Natural killer cell (primary cell): Measurements from ENCODE around the gene GRM4. TPM values are rescaled to one million over a fixed set of nuclear protein-coding genes. Genes with fewer than 3 reads are reported as not detected.

Experiments
- ATAC-seq, 3 donors: fragments of 150-1000 bp in 2 of 3; fragments of 200-7000 bp in 1 of 3; cut with Tn5 transposase; 1 replicate in 1 of 3; 2 replicates in 2 of 3; pipeline ENCODE4 v1.10.0; 2021; ENCODE audit warnings: mild to moderate bottlenecking in 2 of 3, moderate library complexity in 2 of 3
- DNase-seq, 2 donors: peaks; one replicate each; pipeline versions ENCODE4 v3.0.0 to v3.0.0-alpha.2; 2013 to 2021; ENCODE audit warnings: mixed read lengths in 1 of 2
- H3K27ac ChIP-seq: one replicate; pipeline ENCODE4 v1.5.1; 2013; ENCODE audit warnings: mild to moderate bottlenecking, low read length
- H3K27me3 ChIP-seq: one replicate; pipeline ENCODE4 v1.6.1; 2013; ENCODE audit warnings: low read length; ENCODE audit not compliant: control insufficient read depth, insufficient read depth
- H3K36me3 ChIP-seq: one replicate; pipeline ENCODE4 v1.6.1; 2013; ENCODE audit warnings: low read length; ENCODE audit not compliant: control insufficient read depth, insufficient read depth
- H3K4me1 ChIP-seq: one replicate; pipeline ENCODE4 v1.6.1; 2013; ENCODE audit warnings: low read length; ENCODE audit not compliant: control insufficient read depth, insufficient read depth
- H3K4me3 ChIP-seq: one replicate; pipeline ENCODE4 v1.5.1; 2013; ENCODE audit warnings: low read length
- H3K9me3 ChIP-seq: one replicate; pipeline ENCODE4 v1.6.1; 2013; ENCODE audit warnings: low read length; ENCODE audit not compliant: control insufficient read depth, insufficient read depth
- H3K27ac Mint-ChIP-seq, 2 donors: one replicate each; pipeline ENCODE4 v1.8.0; 2022; ENCODE audit warnings: mild to moderate bottlenecking in 2 of 2, mixed read lengths in 2 of 2, moderate library complexity in 1 of 2
- H3K27me3 Mint-ChIP-seq, 2 donors: one replicate each; pipeline ENCODE4 v1.8.0; 2022; ENCODE audit warnings: low read depth in 2 of 2, mixed read lengths in 2 of 2
- H3K36me3 Mint-ChIP-seq: one replicate; pipeline ENCODE4 v1.8.0; 2022; ENCODE audit warnings: mixed read lengths
- H3K4me1 Mint-ChIP-seq, 2 donors: one replicate each; pipeline ENCODE4 v1.8.0; 2022; ENCODE audit warnings: mixed read lengths in 2 of 2
- H3K4me3 Mint-ChIP-seq: one replicate; pipeline ENCODE4 v1.8.0; 2022; ENCODE audit warnings: mild to moderate bottlenecking, moderate library complexity, mixed read lengths
- H3K9me3 Mint-ChIP-seq, 2 donors: one replicate each; pipeline ENCODE4 v1.8.0; 2022; ENCODE audit warnings: mixed read lengths in 2 of 2
- CTCF ChIP-seq: fragments of 200-600 bp; IDR thresholded peaks from one replicate; pipeline ENCODE4 v1.8.0; 2022; ENCODE audit warnings: antibody characterized with exemption
- WGBS: methylation state at CpG from one replicate; pipeline ENCODE4 v1.1.7; 2013; ENCODE audit warnings: missing lambda C conversion rate; ENCODE audit not compliant: insufficient coverage; 5-methylcytosine and 5-hydroxymethylcytosine counted together
- intact Hi-C: fragments of 100-400 bp; cut with micrococcal nuclease; formaldehyde crosslinking; loops from one replicate; pipeline ENCODE4 v1.14.2; 2022
- total RNA-seq, 4 donors: library from RNA; stranded (reverse); fragments of 120-200 nt in 1 of 4; gene quantifications; one replicate each; pipeline versions ENCODE4 v1.2.3 to v1.2.4, GENCODE V29; 2013 to 2022

Gene GRM4
- total RNA-seq, 3 donors from 2014 or later (not counting 1 experiment from before 2014, with no cell fraction given), result not detected

DNA sequence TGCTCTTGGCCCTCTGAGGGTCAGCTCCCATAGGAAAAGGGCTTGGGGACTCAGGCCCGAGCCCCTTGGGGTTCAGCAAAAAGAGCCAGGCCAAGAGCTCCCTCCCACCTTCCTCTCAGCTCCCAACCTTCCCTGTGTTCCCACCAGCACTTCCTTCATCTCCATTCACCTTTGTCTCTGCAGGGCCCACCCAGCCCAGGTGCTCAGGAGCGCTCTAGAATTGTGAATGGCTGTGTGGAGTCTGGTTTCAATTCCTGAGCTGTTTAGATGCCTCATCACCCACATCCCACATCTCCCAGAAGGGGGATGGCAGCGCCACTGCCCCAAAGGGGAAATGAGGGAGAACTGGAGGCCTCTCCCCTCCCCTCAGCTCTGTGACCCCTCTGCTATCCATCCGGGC lies 7.7 kb downstream of the GRM4 start:
- Histone ChIP-seq H3K27ac (no peak overlapping the region), H3K27me3 (peaks cover 26% of the 10 kb centered on the region), H3K36me3 (no peaks in the 10 kb centered on the region), H3K4me3 (no peak overlapping the region), H3K9me3 (no peaks in the 10 kb centered on the region), H3K4me1 (peaks cover 5% of the 10 kb centered on the region)
- Mint-ChIP-seq H3K36me3 (no peaks in the 10 kb centered on the region), H3K27ac (no peak overlapping the region), H3K27me3 (peaks cover 48 to 58% of the 10 kb centered on the region in 2 donors), H3K9me3 (no peaks in the 10 kb centered on the region), H3K4me3 (no peak overlapping the region), H3K4me1 (no peaks in the 10 kb centered on the region)
- 69% methylated on average over 2 of the region's 4 CpGs for WGBS
- no peak for ATAC-seq
- DNase-seq, result no peak
- intact Hi-C loops, result no loop called here
- TF ChIP-seq CTCF, result no peak

DNA sequence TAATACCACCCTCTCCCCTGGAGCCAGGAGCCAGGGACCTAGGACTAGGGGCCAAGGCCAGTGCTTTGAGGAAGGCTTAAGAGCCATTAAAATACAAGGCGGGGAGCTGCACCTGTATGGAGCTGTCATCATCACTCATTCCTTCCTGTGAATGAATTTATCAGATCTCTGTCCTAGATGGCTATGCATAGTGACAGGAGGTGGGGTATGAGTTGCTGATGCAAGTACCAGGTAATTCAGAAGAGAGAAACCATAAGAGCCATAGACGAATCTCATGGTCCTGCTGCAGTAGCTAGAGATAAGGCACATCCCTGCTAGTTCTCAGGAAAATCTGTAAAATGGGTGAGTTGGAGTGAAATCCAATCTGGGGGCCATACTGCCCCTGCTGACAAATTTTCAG lies 10.3 kb downstream of the GRM4 start:
- Mint-ChIP-seq H3K4me1 (no peaks in the 10 kb centered on the region), H3K36me3 (no peaks in the 10 kb centered on the region), H3K4me3 (no peak overlapping the region), H3K27ac (no peak overlapping the region), H3K27me3 (peaks cover 38 to 54% of the 10 kb centered on the region in 2 donors), H3K9me3 (no peaks in the 10 kb centered on the region)
- Histone ChIP-seq H3K27me3 (peaks cover 12% of the 10 kb centered on the region), H3K36me3 (no peaks in the 10 kb centered on the region), H3K9me3 (no peaks in the 10 kb centered on the region), H3K4me1 (no peaks in the 10 kb centered on the region), H3K27ac (no peak overlapping the region), H3K4me3 (no peak overlapping the region)
- WGBS, result 85% methylated on average over 2 of the region's 2 CpGs
- TF ChIP-seq CTCF, result no peak
- intact Hi-C loops, result no loop called here
- DNase-seq (no peak), ATAC-seq (no peak)

- WGBS, result 55% methylated on average over 20 of the region's 20 CpGs
- Histone ChIP-seq H3K27ac (no peak overlapping the region), H3K4me3 (no peak overlapping the region), H3K4me1 (no peaks in the 10 kb centered on the region), H3K27me3 (peaks cover 3% of the 10 kb centered on the region), H3K36me3 (no peaks in the 10 kb centered on the region), H3K9me3 (no peaks in the 10 kb centered on the region)
- Mint-ChIP-seq H3K4me1 (no peaks in the 10 kb centered on the region), H3K27ac (no peak overlapping the region), H3K27me3 (peaks cover 26 to 41% of the 10 kb centered on the region in 2 donors), H3K36me3 (no peaks in the 10 kb centered on the region), H3K4me3 (no peak overlapping the region), H3K9me3 (no peaks in the 10 kb centered on the region)
- intact Hi-C loops, result no loop called here
- peak in 1 of 2 donors; percentile 59 for DNase-seq
- TF ChIP-seq CTCF, result no peak
- no peak for ATAC-seq
Measured at GRCh38 chr6:34132486-34133185, 13.3 kb downstream of the GRM4 start.
